Panc1 (cell line): ENCODE results near the gene ACOT13.
"Not testable (repeated sequence)": the region's sequence is repeated elsewhere in the genome, so short reads cannot be mapped to it uniquely, and the experiment has no call there.

Experiments
- SIN3A ChIP-seq: IDR thresholded peaks from 2 replicates; pipeline ENCODE4 v1.6.1; 2012; ENCODE audit warnings: low read depth, mild to moderate bottlenecking, low read length, moderate library complexity, borderline replicate concordance; ENCODE audit not compliant: insufficient read depth
- TF ChIP-seq, protein P1 (sequence below): fragments of 450-650 bp; IDR thresholded peaks from 2 replicates; pipeline ENCODE4 v1.5.1; 2017; ENCODE audit warnings: mild to moderate bottlenecking

DNA sequence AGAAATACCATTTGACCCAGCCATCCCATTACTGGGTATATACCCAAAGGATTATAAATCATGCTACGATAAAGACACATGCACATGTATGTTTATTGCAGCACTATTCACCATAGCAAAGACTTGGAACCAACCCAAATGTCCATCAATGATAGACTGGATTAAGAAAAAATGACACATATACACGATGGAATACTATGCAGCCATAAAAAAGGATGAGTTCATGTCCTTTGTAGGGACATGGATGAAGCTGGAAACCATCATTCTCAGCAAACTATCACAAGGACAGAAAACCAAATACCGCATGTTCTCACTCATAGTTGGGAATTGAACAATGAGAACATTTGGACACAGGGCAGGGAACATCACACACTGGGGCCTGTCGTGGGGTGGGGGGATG lies 4.2 kb downstream of the ACOT13 start:
- TF ChIP-seq, protein P1, sequence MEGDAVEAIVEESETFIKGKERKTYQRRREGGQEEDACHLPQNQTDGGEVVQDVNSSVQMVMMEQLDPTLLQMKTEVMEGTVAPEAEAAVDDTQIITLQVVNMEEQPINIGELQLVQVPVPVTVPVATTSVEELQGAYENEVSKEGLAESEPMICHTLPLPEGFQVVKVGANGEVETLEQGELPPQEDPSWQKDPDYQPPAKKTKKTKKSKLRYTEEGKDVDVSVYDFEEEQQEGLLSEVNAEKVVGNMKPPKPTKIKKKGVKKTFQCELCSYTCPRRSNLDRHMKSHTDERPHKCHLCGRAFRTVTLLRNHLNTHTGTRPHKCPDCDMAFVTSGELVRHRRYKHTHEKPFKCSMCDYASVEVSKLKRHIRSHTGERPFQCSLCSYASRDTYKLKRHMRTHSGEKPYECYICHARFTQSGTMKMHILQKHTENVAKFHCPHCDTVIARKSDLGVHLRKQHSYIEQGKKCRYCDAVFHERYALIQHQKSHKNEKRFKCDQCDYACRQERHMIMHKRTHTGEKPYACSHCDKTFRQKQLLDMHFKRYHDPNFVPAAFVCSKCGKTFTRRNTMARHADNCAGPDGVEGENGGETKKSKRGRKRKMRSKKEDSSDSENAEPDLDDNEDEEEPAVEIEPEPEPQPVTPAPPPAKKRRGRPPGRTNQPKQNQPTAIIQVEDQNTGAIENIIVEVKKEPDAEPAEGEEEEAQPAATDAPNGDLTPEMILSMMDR = not testable (repeated sequence)
- TF ChIP-seq SIN3A = not testable (repeated sequence)
